GM19023 (cell line): ENCODE results near the gene STX5.
A peak's percentile ranks its signal among the peaks of the same experiment; 100 is the strongest.
"Not testable (repeated sequence)": the region's sequence is repeated elsewhere in the genome, so short reads cannot be mapped to it uniquely, and the experiment has no call there.

Source experiments
- ATAC-seq: cut with Tn5 transposase; IDR thresholded peaks from one replicate; pipeline ENCODE4 v1.9.1; 2021; ENCODE audit warnings: mild to moderate bottlenecking, moderate library complexity; ENCODE audit not compliant: unreplicated experiment

The STX5 gene

GRCh38 chr11:62788991-62789390 lies 42.9 kb downstream of the STX5 start:
- ATAC-seq = no peak

GRCh38 chr11:62787005-62787759 lies 44.7 kb downstream of the STX5 start, which contains the start of gene TMEM179B:
TMEM179B (plus strand) TSS chr11:62787402; CDS start chr11:62787432, 30 bp downstream.
- peak; percentile 69 for ATAC-seq

GRCh38 chr11:62786318-62787004 lies 45.4 kb downstream of the STX5 start:
- ATAC-seq = peak; percentile 70

GRCh38 chr11:62782753-62783152 lies 49.1 kb downstream of the STX5 start:
- ATAC-seq = no peak

GRCh38 chr11:62778441-62778840 lies 53.4 kb downstream of the STX5 start:
- ATAC-seq = no peak

- no peak for ATAC-seq
Observed at GRCh38 chr11:62777389-62777788, 54.5 kb downstream of the STX5 start.

- ATAC-seq = no peak
Observed at GRCh38 chr11:62775646-62776045, 56.2 kb downstream of the STX5 start.

- ATAC-seq = no peak
Observed at GRCh38 chr11:62774407-62774806, 57.4 kb downstream of the STX5 start.

- ATAC-seq = peak; percentile 86
Observed at GRCh38 chr11:62771144-62772021, 60.5 kb downstream of the STX5 start, which contains the start of gene TAF6L. TAF6L (plus strand) TSS chr11:62771396; CDS start chr11:62775784, 4,388 bp downstream.

GRCh38 chr11:62770778-62771143 lies 61.1 kb downstream of the STX5 start:
- peak; percentile 3 for ATAC-seq

- ATAC-seq = not testable (repeated sequence)
Observed at GRCh38 chr11:62760867-62761227, 71.0 kb downstream of the STX5 start.

- no peak for ATAC-seq
Observed at GRCh38 chr11:62757846-62758788, 73.7 kb downstream of the STX5 start.
